ENCODE measurements around the gene RP2.

RP2 gene

DNA sequence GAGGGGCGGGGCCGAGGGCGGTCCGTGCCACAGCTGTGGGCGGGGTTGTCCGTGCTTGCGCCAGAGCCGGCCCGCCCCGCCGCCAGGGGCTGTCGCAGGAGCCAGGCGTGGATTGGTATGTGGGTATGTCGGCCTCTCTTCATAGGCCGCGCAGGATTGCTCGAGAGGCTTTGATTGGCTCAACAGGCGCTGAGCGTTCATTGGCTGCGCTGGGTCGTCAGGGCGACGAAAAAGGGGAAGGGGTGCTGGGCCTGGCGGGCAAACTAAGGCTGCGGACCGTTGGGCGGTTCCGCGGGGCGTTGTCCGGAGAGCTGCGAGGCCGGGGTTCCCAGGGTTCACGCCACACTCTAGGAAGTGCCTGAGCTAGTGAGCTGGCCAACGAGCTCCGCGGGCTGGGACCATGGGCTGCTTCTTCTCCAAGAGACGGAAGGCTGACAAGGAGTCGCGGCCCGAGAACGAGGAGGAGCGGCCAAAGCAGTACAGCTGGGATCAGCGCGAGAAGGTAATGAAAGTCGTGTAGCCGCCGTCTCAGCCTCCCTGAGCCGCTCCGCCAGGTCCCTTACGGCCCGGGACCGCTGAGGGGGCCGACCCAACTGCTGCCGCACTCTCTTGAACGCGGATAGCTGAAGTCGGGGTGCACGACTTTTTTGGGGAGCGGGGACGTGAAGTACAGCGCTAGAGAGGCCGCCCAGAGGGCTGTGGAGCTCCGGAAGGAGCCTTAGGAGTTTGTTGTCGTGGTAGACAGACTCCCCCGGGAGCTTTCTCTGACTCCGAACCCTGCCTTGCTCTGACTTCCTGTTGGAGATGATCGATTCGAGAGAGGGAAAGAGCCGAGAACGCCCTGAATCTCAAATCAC is at the start of gene RP2:
RP2 (plus strand) TSS at position 343 of the 857 bp plus-strand sequence; CDS start at position 401, 58 bp downstream.
- H3K27me3 ChIP-seq (ENCODE audit: insufficient read depth, insufficient read length) = no peaks in the 10 kb centered on the region
- H3K4me3 ChIP-seq (ENCODE audit: insufficient read length, low read depth) = peak within 1 kb of the TSS; percentile 90
- H3K9me3 ChIP-seq (ENCODE audit: insufficient read depth, low read length) = no peaks in the 10 kb centered on the region
- TF ChIP-seq YY1 (IDR thresholded peaks at IDR 0.05; ENCODE audit: insufficient read depth, insufficient read length) (no peak), SUZ12 (IDR thresholded peaks at IDR 0.05; ENCODE audit: extremely low read depth, insufficient read depth, insufficient read length) (no peak), ZNF274 (IDR thresholded peaks at IDR 0.05; ENCODE audit: low read depth, low read length) (no peak)
- peak; percentile 90 for DNase-seq (ENCODE audit: low read depth, low spot score)
- H3K4me1 ChIP-seq (ENCODE audit: insufficient read depth, insufficient read length) = no peaks in the 10 kb centered on the region
- peaks cover 3% of the 10 kb centered on the region for H3K36me3 ChIP-seq (ENCODE audit: insufficient read depth, insufficient read length, low read length)
- peak within 1 kb of the TSS; percentile 90 for H3K9ac ChIP-seq (ENCODE audit: insufficient read length, low read depth)

DNA sequence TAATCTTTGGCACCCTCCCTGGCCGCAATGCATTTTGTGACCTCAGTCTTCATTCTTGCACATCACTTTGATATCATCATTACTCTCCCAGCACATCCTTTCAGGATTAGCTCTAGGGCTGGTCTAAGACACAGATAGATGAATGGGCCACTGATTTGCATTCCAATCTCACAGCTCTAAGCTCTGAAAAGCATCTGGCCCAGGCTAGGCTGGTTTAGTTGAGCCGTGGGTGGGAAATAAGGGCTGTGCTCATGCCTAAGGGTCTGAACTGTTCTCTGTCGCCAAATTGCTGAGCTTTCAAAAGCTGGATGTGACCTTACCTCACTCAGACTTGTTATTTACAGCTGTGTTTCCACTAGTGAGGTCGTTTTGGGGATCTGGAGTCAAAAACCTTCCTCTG is 47.9 kb upstream of the RP2 start:
- Histone ChIP-seq H3K36me3 (ENCODE audit: insufficient read depth, insufficient read length, low read length) (no peaks in the 10 kb centered on the region), H3K4me1 (ENCODE audit: insufficient read depth, insufficient read length) (peaks cover 3% of the 10 kb centered on the region), H3K9ac (ENCODE audit: insufficient read length, low read depth) (no peak overlapping the region), H3K27me3 (ENCODE audit: insufficient read depth, insufficient read length) (no peaks in the 10 kb centered on the region), H3K4me3 (ENCODE audit: insufficient read length, low read depth) (no peak overlapping the region), H3K9me3 (ENCODE audit: insufficient read depth, low read length) (no peaks in the 10 kb centered on the region)
- no peak for TF ChIP-seq YY1 (IDR thresholded peaks at IDR 0.05; ENCODE audit: insufficient read depth, insufficient read length)
- TF ChIP-seq ZNF274 (IDR thresholded peaks at IDR 0.05; ENCODE audit: low read depth, low read length) = no peak
- DNase-seq (ENCODE audit: low read depth, low spot score) = peak; percentile 67

GRCh38 chrX:46791927-46792809 is 44.7 kb upstream of the RP2 start:
- TF ChIP-seq SUZ12 (IDR thresholded peaks at IDR 0.05; ENCODE audit: extremely low read depth, insufficient read depth, insufficient read length) = no peak
- TF ChIP-seq YY1 (IDR thresholded peaks at IDR 0.05; ENCODE audit: insufficient read depth, insufficient read length) = no peak
- TF ChIP-seq ZNF274 (IDR thresholded peaks at IDR 0.05; ENCODE audit: low read depth, low read length) = no peak
- peaks cover 3% of the 10 kb centered on the region for H3K4me1 ChIP-seq (ENCODE audit: insufficient read depth, insufficient read length)
- H3K36me3 ChIP-seq (ENCODE audit: insufficient read depth, insufficient read length, low read length) = no peaks in the 10 kb centered on the region
- H3K4me3 ChIP-seq (ENCODE audit: insufficient read length, low read depth) = no peak overlapping the region
- H3K9ac ChIP-seq (ENCODE audit: insufficient read length, low read depth) = no peak overlapping the region
- no peaks in the 10 kb centered on the region for H3K9me3 ChIP-seq (ENCODE audit: insufficient read depth, low read length)
- H3K27me3 ChIP-seq (ENCODE audit: insufficient read depth, insufficient read length) = no peaks in the 10 kb centered on the region
- peak; percentile 77 for DNase-seq (ENCODE audit: low read depth, low spot score)

DNA sequence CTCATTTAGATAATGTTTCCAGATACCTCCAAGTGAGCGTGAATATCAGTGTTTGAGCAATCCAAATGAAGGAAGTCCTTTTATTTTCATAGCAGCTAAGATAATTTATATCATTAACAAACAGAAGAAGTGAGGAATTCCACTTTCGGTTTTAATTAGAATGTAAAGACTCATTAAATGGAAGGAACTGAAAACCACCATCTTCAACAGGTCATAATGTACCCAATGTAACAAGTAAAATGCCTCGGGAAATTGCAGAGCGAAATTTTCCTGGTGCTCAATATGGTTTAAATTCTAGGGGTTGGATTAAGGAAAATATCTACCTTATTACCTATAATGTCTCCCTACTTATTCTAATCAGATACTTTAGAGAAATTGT is 44.0 kb upstream of the RP2 start:
- Histone ChIP-seq H3K4me3 (ENCODE audit: insufficient read length, low read depth) (no peak overlapping the region), H3K36me3 (ENCODE audit: insufficient read depth, insufficient read length, low read length) (no peaks in the 10 kb centered on the region), H3K9ac (ENCODE audit: insufficient read length, low read depth) (no peak overlapping the region), H3K4me1 (ENCODE audit: insufficient read depth, insufficient read length) (peaks cover 3% of the 10 kb centered on the region), H3K9me3 (ENCODE audit: insufficient read depth, low read length) (no peaks in the 10 kb centered on the region), H3K27me3 (ENCODE audit: insufficient read depth, insufficient read length) (no peaks in the 10 kb centered on the region)
- no peak for DNase-seq (ENCODE audit: low read depth, low spot score)
- no peak for TF ChIP-seq ZNF274 (IDR thresholded peaks at IDR 0.05; ENCODE audit: low read depth, low read length)
- TF ChIP-seq YY1 (IDR thresholded peaks at IDR 0.05; ENCODE audit: insufficient read depth, insufficient read length) = no peak
- TF ChIP-seq SUZ12 (IDR thresholded peaks at IDR 0.05; ENCODE audit: extremely low read depth, insufficient read depth, insufficient read length) = no peak

DNA sequence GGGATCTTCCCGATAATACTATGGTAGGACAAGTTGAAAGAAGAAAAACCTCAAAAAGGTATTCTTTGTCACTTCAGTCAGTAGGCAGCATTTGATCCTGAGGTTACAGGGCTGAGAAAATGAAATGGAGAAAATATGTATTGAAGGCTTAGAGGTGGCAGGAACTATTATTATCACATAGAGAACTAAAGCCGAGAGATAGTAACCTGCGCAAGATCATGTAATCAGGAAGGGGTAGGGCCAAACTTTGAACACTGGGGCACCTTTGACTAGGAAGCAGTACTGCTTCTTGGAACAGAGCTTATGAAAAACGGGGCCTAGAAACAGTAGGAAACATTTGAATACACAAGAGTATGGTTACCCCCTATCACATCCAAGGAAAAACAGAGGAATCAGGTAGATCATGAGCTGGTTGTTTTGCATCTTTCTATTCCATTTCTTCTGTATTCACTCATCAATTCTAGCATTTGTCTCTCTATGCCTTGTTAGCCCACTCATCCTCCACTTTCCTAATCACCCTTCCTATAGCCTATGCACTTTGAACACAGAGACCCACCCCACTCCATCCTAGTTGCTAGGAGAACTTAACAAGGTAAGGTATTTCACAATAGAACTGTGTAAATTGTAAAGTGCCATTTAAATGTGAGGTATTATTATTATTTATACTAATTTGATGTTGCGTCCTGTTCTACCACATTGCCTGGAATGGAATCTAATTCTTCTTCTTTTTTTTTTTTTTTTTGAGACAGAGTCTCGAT is 43.3 kb upstream of the RP2 start:
- H3K27me3 ChIP-seq (ENCODE audit: insufficient read depth, insufficient read length) = no peaks in the 10 kb centered on the region
- H3K36me3 ChIP-seq (ENCODE audit: insufficient read depth, insufficient read length, low read length) = no peaks in the 10 kb centered on the region
- no peak overlapping the region for H3K9ac ChIP-seq (ENCODE audit: insufficient read length, low read depth)
- H3K4me1 ChIP-seq (ENCODE audit: insufficient read depth, insufficient read length) = peaks cover 1% of the 10 kb centered on the region
- H3K4me3 ChIP-seq (ENCODE audit: insufficient read length, low read depth) = no peak overlapping the region
- DNase-seq (ENCODE audit: low read depth, low spot score) = no peak
- no peaks in the 10 kb centered on the region for H3K9me3 ChIP-seq (ENCODE audit: insufficient read depth, low read length)
- TF ChIP-seq SUZ12 (IDR thresholded peaks at IDR 0.05; ENCODE audit: extremely low read depth, insufficient read depth, insufficient read length) = no peak
- TF ChIP-seq ZNF274 (IDR thresholded peaks at IDR 0.05; ENCODE audit: low read depth, low read length) = no peak
- TF ChIP-seq YY1 (IDR thresholded peaks at IDR 0.05; ENCODE audit: insufficient read depth, insufficient read length) = no peak

GRCh38 chrX:46796574-46797191 is 40.2 kb upstream of the RP2 start:
- Histone ChIP-seq H3K36me3 (ENCODE audit: insufficient read depth, insufficient read length, low read length) (no peaks in the 10 kb centered on the region), H3K4me1 (ENCODE audit: insufficient read depth, insufficient read length) (no peaks in the 10 kb centered on the region), H3K4me3 (ENCODE audit: insufficient read length, low read depth) (no peak overlapping the region), H3K9me3 (ENCODE audit: insufficient read depth, low read length) (no peaks in the 10 kb centered on the region), H3K9ac (ENCODE audit: insufficient read length, low read depth) (no peak overlapping the region), H3K27me3 (ENCODE audit: insufficient read depth, insufficient read length) (no peaks in the 10 kb centered on the region)
- DNase-seq (ENCODE audit: low read depth, low spot score) = peak; percentile 57
- no peak for TF ChIP-seq YY1 (IDR thresholded peaks at IDR 0.05; ENCODE audit: insufficient read depth, insufficient read length)
- TF ChIP-seq SUZ12 (IDR thresholded peaks at IDR 0.05; ENCODE audit: extremely low read depth, insufficient read depth, insufficient read length) = no peak
- no peak for TF ChIP-seq ZNF274 (IDR thresholded peaks at IDR 0.05; ENCODE audit: low read depth, low read length)

Data from NT2/D1 (cell line).